Body of pancreas (tissue), 4 donors: ENCODE measurements around the gene HLA-DRA. TPM values are rescaled to one million over a fixed set of nuclear protein-coding genes. Genes with fewer than 3 reads are reported as not detected.

Experiments
- ATAC-seq: fragments of 150-250 bp; one replicate; pipeline ENCODE4 v1.9.1; 2016
- DNase-seq, 4 donors: peaks; one replicate each; pipeline ENCODE4 v3.0.0-alpha.2; 2019
- H3K27ac ChIP-seq, 4 donors: fragments of 200-600 bp; sonication (generic); 1 replicate in 3 of 4; 2 replicates in 1 of 4; pipeline versions ENCODE4 v1.5.1 to v1.6.1; 2016 to 2019; ENCODE audit warnings: mild to moderate bottlenecking in 1 of 4, mixed read lengths in 1 of 4, moderate library complexity in 1 of 4
- H3K27me3 ChIP-seq, 2 donors: fragments of 200-600 bp; sonication (generic); one replicate each; pipeline ENCODE4 v1.6.0; 2016; ENCODE audit warnings: mild to moderate bottlenecking in 1 of 2
- H3K36me3 ChIP-seq, 2 donors: fragments of 200-600 bp; sonication (generic); replicated peaks in 1 of 2; 2 replicates each; pipeline ENCODE4 v1.5.1; 2016; ENCODE audit warnings: low read depth in 2 of 2; ENCODE audit not compliant: insufficient read depth in 1 of 2
- H3K4me1 ChIP-seq: fragments of 200-600 bp; sonication (generic); one replicate; pipeline ENCODE4 v1.6.0; 2016
- H3K4me3 ChIP-seq, 2 donors: fragments of 200-600 bp; sonication (generic); 1 replicate in 1 of 2; 2 replicates in 1 of 2; pipeline ENCODE4 v1.5.1; 2016 to 2019
- H3K9me3 ChIP-seq, 3 donors: fragments of 200-600 bp; sonication (generic); 1 replicate in 2 of 3; 2 replicates in 1 of 3; pipeline ENCODE4 v1.5.1; 2016
- POLR2A ChIP-seq, 3 donors: fragments of 450-650 bp; IDR thresholded peaks; one replicate each; pipeline ENCODE4 v1.6.1; 2016; ENCODE audit warnings: antibody characterized with exemption in 3 of 3, mild to moderate bottlenecking in 2 of 3
- WGBS, 2 donors: methylation state at CpG; one replicate each; pipeline ENCODE4 v1.1.5; 2017; 5-methylcytosine and 5-hydroxymethylcytosine counted together
- intact Hi-C: fragments of 100-400 bp; cut with DNase I; formaldehyde crosslinking; loops from one replicate; pipeline ENCODE4 v1.15.1; 2023
- total RNA-seq, 2 donors: library from RNA; depleted of rRNA; stranded (reverse); fragments of >200 nt; gene quantifications; one replicate each; pipeline ENCODE4 v1.1.0, GENCODE V29; 2016
- TF ChIP-seq, protein P1 (sequence below), 7 experiments: fragments of 450-650 bp in 4 of 7; fragments of 200-600 bp in 3 of 7; sonication (generic) in 3 of 7; IDR thresholded peaks; one replicate each; pipeline ENCODE4 v1.5.1; 2016 to 2019; ENCODE audit warnings: antibody characterized with exemption in 7 of 7

Gene HLA-DRA
- total RNA-seq: 100 to 1,000 TPM in 1 of 2 donors, 10 to 100 TPM in 1; 20.1 to 129 TPM

- H3K27ac ChIP-seq: peak within 1 kb of the TSS in 2 of 4 donors; percentile 38 to 74
Observed at GRCh38 chr6:32439602-32440214, at the start of gene HLA-DRA. TSS of gene HLA-DRA (plus strand) at chr6:32439887. CDS start at chr6:32439951, 64 bp downstream.

GRCh38 chr6:32391505-32391904, 48.2 kb upstream of the HLA-DRA start:
- intact Hi-C loops: no loop called here
- TF ChIP-seq, protein P1, sequence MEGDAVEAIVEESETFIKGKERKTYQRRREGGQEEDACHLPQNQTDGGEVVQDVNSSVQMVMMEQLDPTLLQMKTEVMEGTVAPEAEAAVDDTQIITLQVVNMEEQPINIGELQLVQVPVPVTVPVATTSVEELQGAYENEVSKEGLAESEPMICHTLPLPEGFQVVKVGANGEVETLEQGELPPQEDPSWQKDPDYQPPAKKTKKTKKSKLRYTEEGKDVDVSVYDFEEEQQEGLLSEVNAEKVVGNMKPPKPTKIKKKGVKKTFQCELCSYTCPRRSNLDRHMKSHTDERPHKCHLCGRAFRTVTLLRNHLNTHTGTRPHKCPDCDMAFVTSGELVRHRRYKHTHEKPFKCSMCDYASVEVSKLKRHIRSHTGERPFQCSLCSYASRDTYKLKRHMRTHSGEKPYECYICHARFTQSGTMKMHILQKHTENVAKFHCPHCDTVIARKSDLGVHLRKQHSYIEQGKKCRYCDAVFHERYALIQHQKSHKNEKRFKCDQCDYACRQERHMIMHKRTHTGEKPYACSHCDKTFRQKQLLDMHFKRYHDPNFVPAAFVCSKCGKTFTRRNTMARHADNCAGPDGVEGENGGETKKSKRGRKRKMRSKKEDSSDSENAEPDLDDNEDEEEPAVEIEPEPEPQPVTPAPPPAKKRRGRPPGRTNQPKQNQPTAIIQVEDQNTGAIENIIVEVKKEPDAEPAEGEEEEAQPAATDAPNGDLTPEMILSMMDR (IDR thresholded peaks at IDR 0.05): no peak
- no peak for TF ChIP-seq POLR2A (IDR thresholded peaks at IDR 0.05)
- Histone ChIP-seq H3K36me3 (no peaks in the 10 kb centered on the region), H3K4me1 (no peaks in the 10 kb centered on the region), H3K4me3 (no peak overlapping the region), H3K27me3 (peaks cover 0 to 9% of the 10 kb centered on the region in 2 donors), H3K27ac (no peak overlapping the region), H3K9me3 (no peaks in the 10 kb centered on the region)
- WGBS, 2 donors: 84 to 89% methylated on average over 6 of the region's 6 CpGs
- no peak for DNase-seq
- ATAC-seq: no peak

More at GRCh38 chr6:32439602-32440214, at the start of gene HLA-DRA:
- H3K4me3 ChIP-seq: no peak within 1 kb of the TSS
- H3K9me3 ChIP-seq: no peaks in the 10 kb centered on the region
- H3K36me3 ChIP-seq: no peaks in the 10 kb centered on the region
- H3K27me3 ChIP-seq: no peaks in the 10 kb centered on the region
- WGBS, 2 donors: 25 to 29% methylated on average over 9 of the region's 9 CpGs
- TF ChIP-seq POLR2A (IDR thresholded peaks at IDR 0.05): peak in 2 of 3 donors; percentile 44 to 81
- TF ChIP-seq, protein P1 (IDR thresholded peaks at IDR 0.05): no peak
- H3K4me1 ChIP-seq: no peaks in the 10 kb centered on the region
- intact Hi-C loops: no loop called here
- DNase-seq (peak in 1 of 4 donors; percentile 53), ATAC-seq (peak; percentile 74)

DNA sequence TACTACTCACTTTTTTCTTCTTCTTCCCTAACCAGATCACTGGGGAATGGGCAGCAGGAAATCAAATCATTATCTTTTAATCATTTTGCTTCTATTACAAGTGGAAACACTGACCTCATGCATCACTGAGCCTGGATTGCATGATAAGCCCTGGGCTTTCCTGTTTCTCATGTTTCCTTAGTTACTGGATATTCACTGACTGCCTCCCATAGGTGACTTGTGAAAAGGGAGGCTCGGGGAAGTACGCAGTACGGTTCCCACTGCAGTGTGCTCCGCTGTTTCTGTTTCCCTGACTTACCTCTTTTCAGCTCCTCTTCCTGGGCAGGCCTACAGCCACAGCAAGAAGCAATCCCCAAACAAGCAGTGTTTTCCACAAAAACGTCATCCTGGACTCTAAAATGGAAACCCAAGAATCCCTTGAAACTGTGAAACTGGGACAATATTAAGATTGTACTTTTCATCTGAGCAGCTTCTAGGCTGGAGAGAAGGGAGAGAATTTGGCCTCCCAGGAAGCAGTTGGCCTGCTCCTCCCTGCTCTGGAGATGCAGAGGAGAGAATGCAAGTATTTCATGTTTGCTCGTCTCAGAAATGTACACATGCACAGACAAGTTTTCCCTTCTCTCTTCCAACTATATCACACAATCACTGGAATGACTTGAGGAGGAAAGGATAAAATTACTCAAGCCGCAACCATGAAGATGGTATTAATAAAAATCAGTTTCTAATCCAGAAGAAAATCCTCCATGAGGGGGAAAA, 45.8 kb upstream of the HLA-DRA start:
- H3K36me3 ChIP-seq: no peaks in the 10 kb centered on the region
- TF ChIP-seq, protein P1 (IDR thresholded peaks at IDR 0.05): no peak
- TF ChIP-seq POLR2A (IDR thresholded peaks at IDR 0.05): no peak
- no peak overlapping the region for H3K4me3 ChIP-seq
- DNase-seq: peak in 1 of 4 donors; percentile 6
- WGBS, 2 donors: 53 to 57% methylated on average over 7 of the region's 7 CpGs
- ATAC-seq: peak; percentile 33
- no peaks in the 10 kb centered on the region for H3K4me1 ChIP-seq
- H3K27ac ChIP-seq: no peak overlapping the region
- H3K9me3 ChIP-seq: no peaks in the 10 kb centered on the region
- intact Hi-C loops: no loop called here
- peaks cover 0 to 9% of the 10 kb centered on the region in 2 donors for H3K27me3 ChIP-seq

DNA sequence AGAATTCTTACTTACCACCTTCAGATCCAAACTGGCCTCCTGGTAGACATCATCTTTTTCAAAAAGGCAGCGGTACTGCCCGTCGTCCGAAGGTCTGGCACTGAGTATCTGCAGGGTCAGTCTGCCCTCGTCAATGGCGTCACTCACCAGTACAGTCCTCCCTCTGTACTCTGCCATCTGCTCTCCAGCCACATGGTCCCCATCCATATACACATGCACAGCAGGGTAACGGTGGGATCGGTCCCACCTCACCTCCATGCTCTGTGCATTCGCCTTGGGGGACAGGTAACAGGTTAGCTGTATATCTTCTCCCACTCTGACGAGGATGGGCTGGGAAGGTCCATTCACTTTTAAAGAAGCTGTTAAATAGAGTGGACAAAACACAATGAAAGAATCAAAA, 43.7 kb upstream of the HLA-DRA start:
- Histone ChIP-seq H3K36me3 (no peaks in the 10 kb centered on the region), H3K4me1 (no peaks in the 10 kb centered on the region), H3K27ac (no peak overlapping the region), H3K27me3 (no peaks in the 10 kb centered on the region), H3K9me3 (no peaks in the 10 kb centered on the region), H3K4me3 (no peak overlapping the region)
- 76 to 88% methylated on average over 10 of the region's 10 CpGs for WGBS, 2 donors
- DNase-seq: no peak
- intact Hi-C loops: no loop called here
- TF ChIP-seq, protein P1 (IDR thresholded peaks at IDR 0.05): no peak
- TF ChIP-seq POLR2A (IDR thresholded peaks at IDR 0.05): no peak
- ATAC-seq: no peak
